Jurkat, Clone E6-1 (cell line): ENCODE measurements around the gene KLF3.

Experiments
- DNase-seq: peaks from one replicate; pipeline ENCODE4 v3.0.0-alpha.2; 2011; ENCODE audit warnings: low read depth, low spot score
- H3K4me3 ChIP-seq: 2 replicates; pipeline ENCODE4 v1.5.1; 2011; ENCODE audit warnings: mild to moderate bottlenecking, low read length, control low read depth, moderate library complexity

The KLF3 gene

DNA sequence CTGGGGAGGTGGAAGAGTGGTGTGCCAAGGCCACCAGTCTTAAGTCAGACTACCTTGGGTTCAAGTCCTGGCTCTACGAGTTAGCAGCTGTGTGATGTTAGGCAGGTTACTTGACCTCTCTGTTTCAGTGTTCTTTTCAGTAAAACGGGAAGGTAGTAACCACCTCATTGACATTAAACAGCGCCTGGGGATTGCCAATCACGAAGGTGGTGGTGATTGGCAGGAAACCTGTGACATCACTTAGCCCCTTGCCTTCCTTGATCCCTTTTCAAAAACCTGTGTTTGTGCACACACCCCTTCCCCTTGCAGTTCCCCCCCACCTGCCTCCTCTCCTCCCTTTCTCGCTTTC is 7.6 kb downstream of the KLF3 start:
- no peak overlapping the region for H3K4me3 ChIP-seq
- no peak for DNase-seq

DNA sequence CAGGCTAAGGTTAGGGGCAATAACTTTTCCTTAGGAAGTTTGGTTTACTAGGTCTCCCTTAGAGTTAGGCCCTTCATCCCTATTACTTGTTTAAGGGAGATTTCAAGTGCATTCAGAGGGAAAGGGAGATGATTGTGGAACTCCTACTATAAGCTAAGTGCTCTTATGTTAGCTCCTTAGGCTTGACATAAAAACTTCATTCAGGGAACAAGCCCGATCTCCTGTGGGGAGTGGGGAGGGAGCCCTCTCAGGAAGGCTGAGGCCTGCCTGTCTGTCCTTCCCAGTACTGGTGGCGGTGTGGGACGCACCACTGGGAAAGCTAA is 8.0 kb downstream of the KLF3 start:
- no peak for DNase-seq
- no peak overlapping the region for H3K4me3 ChIP-seq

DNA sequence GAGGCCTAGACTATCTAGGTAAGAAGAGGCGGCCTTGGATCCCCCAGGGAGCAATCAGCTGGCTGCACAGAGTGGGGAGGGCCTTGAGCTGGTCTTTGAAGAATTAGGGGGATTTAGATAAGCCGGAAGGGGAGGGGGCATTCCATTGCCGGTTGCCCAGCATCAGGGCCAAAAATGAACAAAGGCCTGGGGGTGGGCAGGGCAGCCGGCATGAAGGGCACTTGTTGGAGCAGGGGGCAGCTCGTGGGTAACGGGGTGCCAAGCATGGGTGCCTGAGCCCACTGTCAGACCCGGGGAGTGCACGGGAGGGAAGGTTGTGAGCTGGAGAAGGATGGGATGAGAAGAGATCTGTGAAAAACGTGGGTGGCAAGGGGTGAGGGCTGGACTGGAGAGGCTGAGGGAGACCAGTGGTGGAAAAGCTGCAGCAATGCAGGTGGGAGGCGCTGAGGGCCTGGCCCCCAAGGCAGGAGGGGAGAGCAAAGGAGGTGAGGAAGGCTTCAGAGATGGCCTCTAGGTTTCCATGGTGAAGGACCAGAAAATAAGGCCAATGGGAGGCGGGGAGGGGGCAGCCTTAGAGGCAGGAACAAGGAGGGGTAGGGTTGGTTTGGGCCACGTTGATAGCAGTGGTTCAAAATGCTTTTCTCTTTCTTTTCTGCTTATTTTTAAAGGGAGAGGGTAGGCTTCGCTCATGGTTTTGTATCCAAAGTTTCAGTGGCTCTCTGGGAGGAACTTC is 8.6 kb downstream of the KLF3 start:
- no peak overlapping the region for H3K4me3 ChIP-seq
- DNase-seq, result no peak

DNA sequence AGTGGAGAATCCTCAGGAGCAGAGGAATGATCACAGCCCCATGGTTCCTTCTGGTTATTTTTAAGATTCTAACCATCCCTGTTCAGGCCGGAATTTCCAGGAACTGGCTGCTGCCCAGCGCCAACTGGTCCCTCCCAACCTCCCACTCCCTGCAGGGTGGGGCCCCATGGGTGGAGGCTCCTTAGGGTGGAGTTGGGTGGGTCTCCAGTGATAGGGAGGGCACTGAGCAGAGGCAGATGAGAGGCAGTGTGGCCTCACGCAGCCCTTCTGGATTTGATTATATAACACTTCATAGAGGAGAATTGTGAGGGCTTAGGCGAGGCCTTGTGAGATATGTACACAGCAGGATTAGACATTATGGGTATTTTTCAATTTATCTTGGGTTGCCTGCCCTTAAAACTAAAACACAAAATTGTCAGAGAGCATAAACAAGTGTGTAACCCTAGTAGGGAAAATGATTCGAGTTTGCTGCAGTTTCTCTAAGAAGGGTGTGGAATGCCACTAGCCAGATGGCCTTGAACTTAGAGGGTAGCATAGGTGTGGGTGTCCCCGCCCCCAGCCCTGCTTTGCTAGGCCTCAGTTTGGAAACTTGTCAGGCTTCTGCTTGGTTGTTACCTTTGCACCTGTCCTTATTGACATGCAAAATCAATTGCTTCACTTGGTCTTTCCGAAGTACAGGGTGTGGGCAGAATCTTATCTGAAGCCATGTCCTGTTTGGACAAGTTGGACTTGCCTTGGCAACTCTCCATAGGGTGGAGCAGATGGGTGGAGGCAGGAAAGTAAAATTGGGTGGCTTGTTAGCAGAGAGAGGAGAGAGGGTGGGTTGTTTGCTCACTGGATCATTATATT is 9.4 kb downstream of the KLF3 start:
- DNase-seq, result no peak

DNA sequence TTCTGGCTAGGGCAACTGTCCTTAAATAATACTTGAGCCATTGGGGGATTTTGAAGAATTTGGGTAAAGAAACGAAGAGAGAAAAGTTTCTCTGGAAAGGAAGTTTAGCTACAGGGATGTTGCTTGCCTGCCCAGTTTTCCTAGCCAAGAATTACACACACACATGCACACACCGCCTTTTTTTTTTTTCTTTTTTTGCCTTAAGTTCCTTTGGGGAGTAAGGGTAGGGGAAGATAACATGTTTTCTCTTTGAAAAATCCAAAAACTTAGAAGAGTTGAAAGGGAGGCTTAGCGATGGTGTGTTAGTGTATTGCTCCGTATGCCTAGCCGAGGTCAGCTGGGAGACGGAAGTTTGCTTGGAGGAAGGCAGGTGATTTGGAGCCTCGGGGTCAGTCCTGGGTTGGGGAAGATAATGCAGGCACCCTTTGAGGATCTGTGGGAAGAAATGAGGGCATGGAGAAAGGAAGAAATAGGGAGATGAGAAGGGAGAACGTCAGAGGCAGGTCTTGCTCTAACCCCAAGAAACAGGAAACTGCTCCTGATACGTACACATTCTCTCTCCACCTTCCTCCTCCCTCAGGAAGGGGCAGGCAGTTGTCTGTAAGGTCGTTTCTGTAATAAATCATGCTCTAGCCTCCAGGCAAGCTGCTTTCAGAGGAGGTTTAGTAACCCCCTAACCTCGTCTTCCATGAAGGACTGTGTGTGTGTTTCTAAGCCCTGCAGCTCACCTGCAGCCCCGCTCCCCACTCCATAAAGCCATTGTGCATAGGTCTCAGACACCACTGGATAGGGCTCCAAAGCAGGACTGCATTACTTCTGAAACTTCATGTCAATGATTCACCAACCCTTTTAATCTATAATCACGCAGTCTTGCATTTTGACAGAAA is 10.5 kb downstream of the KLF3 start:
- no peak for DNase-seq
- no peak overlapping the region for H3K4me3 ChIP-seq

More for the DNA sequence above, 9.4 kb downstream of the KLF3 start:
- H3K4me3 ChIP-seq, result no peak overlapping the region

DNA sequence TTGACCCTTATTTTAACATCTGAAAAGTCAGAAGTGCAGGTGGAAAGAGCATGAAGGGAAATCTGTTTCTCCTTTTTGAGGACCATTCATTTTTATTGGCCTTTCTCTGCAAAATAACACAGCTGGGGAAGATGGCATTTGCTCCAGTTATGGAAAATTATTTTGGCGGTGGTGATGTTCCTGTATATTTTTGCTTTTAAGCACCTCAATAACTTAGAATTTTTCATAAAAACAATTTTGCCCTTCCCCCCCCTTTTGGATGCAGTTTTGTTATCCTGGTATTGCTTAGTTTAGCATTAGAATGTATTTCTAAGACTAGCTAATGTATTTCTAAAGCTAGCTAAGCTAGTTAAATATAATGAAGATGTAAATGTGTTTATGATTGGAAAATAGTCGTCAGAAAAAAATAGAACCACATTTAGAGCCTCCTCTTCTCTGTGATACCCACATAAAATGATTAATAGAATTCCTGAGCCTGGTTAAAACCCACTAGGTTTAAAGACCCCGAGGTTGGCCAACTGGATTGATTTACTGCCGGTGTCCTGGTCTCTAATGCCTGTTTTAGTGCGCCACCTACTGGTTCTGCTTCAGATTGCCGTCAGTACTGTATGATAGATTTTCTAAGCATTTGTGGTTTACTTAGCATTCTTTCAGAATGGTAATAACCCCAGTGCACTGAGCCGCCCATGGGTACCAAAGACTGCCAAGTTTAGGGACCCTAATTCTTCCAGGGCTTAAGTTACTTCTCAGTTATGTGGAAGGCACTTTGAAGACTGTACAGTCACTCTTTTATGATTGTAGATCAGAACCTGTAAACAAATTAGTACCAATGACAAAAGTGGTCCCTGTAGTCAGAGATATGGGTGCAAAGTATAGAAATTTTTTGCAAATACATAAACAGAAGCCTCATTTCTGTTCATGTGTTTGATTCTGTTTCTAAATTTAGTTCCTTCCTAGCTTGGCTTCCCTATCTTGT is 11.4 kb downstream of the KLF3 start:
- DNase-seq, result peak; percentile 79
- no peak overlapping the region for H3K4me3 ChIP-seq

DNA sequence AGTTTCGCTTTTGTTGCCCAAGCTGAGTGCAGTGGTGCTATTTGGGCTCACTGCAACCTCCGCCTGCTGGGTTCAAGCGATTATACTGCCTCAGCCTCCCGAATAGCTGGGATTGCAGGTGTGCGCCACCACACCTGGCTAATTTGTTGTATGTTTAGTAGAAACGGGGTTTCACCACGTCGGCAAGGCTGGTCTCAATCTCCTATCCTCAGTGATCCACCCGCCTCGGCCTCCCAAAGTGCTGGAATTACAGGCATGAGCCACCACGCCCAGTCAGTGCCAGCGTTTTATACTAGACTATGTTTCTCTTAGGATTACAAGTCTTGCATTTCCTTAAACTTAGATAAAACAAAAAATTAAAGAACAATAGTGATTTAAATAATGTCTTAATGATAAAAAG is 13.0 kb downstream of the KLF3 start:
- no peak for DNase-seq
- no peak overlapping the region for H3K4me3 ChIP-seq

DNA sequence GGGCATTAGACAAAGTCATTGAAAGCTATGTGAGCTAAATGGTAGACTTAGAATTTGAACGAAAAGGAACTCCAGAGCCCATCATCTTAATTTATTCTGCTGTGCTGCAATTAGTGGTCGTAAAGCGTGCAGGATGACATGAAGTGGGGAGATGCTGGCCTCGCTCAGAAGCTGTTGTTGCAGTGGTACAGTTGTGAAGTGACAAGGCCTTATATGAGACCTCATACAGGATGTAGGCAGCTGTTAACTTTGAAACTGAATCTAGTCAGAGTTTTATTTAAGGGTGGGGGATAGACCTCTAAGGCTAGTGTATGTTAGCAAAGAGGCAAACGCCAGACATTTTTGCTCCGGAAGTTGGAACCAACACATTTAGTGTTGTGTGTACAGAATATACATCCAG is 13.4 kb downstream of the KLF3 start:
- DNase-seq, result no peak
- H3K4me3 ChIP-seq, result no peak overlapping the region

DNA sequence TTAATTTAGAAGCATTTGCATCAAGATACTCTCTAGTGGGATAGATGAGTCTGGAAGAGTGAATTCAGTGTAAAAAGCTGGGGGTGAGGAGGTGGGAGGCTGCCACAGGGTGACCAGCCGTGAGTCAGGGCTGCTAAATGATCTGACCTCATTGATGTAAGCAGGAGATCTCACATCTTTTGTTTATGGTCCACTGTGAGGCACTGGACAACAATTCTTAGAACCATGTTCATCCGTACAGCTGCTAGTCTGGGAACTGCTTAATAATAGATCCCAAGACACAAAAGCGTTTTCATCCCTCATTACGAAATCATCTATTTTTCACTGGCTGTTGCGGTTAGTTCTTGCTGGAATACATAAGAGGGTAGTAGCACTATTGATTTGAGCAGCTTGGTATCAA is 14.1 kb downstream of the KLF3 start:
- no peak overlapping the region for H3K4me3 ChIP-seq
- no peak for DNase-seq

DNA sequence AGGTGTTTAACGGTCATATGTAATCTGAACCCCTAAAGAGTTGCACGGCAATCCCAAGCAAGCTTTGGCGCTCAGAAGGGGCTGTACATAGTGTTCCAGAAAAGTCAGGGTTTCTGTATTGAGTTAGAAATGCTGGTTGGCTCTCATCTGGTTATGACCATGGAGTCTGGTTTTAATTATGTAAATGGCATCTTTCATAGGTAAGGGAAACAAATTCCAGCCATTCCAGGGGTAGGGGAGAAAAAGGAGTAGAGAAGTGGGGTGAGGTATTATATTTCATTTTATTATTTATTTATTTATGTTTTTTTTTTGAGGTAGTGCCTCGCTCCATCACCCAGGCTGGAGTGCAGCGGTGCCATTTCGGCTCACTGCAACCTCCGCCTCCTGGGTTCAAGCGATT is 15.9 kb downstream of the KLF3 start:
- DNase-seq, result no peak
- H3K4me3 ChIP-seq, result no peak overlapping the region

DNA sequence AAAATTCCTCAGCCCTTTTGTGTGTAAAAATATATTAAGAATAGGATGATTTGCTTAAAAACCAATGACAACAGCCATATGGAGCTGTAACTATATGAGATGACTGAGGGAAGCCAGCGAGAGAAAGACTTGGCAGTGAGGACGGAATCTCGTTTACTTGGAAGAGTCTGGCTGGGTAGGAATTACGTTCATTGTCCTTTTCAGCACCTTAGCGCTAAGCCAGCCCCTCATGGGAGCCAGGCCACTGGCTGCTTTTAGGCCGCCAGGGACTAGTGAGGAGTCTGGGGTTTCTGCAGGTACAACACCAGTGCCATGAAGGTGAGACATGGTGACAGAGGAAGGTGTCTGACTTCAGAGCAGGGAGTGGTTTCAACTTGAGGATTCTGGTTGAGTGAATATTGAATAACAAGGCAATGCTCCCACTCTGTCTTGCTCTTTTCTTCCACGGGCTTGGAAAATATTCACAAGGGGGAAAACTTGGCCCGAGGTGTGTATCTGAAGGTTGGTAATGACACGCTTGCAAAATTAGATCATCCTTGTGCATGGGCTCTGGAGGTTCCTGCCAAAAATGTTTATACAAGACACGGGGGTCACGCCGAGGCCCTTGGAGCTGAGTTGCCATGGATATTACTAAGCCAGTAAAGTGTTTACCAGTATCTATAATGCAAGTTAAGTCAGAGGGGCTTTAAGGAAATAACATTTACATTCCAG is 17.4 kb downstream of the KLF3 start:
- no peak for DNase-seq
- no peak overlapping the region for H3K4me3 ChIP-seq

DNA sequence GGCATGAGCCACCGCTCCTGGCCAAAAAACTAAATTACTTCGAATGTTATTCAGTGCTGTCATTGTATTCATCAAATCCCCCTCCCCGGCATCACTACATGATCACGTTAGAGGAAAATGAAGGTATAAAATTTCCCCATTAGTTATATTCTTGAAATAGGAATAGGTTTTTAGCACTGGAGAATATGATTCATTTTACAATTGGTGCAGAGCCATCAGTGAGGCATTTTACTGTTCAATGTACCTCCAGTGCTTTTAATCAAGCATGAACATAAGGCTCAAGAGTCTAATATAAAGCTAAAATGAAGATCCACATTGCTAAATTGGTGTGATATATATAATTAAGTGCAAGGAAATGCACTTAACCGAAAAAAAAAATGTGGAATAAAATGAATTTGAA is 18.3 kb downstream of the KLF3 start:
- DNase-seq, result no peak
- no peak overlapping the region for H3K4me3 ChIP-seq

DNA sequence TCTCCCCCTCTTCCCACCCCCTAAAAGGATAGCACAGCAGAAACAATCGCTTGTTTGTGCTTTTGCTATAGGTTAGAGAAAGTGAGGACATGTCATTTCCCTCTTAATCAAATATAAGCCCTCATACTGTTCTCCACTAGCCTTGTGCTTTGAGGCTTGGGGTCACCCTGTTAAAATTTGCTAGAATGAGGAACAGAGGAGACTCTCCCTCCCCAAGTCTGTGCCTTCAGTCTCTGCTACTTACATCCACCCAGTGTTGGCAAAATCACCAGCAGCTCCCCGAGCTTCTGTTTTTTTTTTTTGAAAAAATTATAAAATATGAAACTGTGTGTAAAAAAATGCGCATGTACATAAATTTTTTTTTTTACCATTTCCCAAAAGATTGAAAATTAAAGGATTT is 19.3 kb downstream of the KLF3 start:
- DNase-seq, result no peak
- H3K4me3 ChIP-seq, result no peak overlapping the region

DNA sequence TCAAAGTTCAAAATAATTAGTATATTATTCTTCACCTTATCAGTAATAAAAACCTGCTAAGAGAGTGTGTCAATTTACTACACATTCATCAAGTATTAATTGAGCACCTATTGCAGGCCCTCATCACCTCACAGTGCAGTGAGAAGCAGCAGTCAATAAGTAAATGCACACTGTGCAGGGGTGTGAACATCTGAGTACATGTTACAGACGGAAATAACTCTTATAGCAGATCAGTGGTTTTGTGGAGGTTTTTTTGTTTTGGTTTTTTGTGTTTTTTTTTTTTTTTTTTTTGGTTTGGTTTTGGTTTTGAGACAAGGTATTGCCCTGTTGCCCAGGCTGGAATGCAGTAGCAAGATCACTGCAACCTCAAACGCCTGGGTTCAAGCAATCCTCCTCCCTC is 20.3 kb downstream of the KLF3 start:
- no peak overlapping the region for H3K4me3 ChIP-seq
- DNase-seq, result peak; percentile 24

DNA sequence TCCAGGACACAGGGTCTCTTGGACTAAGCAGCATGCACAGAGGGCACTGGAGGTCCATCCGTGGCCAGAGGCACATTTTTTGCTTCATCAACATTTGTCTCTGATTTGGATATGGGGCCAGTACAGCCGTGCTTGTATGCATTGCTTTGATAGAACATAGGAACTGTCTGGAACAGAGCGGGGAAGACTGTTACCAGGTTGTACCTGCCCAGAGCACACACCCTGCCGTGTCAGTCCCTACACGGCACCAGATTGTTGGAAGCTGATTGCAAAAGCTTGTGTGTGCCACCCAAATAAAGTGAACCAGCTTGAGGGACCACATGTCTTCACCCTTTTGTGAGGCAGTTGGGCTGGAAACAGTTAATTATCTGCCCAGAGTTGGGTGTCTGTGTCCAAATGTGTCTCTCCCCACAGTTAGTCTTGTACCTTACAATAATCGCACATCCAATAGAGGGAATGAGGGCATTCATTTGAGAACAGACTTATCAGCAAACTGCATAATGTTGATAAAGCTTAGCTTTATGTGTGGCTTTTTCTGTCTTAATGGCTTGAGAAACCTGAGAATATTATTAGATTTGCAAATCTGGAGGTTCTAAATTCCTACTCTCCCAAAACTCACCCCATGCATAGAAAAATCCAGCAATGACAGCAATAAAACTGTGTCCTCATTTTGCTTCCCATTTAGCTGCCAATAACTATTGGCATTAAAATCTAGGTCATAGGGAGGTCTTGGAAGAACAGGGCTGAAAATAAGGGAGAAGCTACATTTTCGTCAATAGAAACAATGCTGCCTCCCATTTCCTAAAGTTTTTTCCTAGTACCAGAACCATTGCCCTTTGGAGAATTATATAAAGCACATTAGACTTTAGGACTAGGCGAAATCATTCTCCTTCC is 21.2 kb downstream of the KLF3 start:
- H3K4me3 ChIP-seq, result no peak overlapping the region
- DNase-seq, result no peak

DNA sequence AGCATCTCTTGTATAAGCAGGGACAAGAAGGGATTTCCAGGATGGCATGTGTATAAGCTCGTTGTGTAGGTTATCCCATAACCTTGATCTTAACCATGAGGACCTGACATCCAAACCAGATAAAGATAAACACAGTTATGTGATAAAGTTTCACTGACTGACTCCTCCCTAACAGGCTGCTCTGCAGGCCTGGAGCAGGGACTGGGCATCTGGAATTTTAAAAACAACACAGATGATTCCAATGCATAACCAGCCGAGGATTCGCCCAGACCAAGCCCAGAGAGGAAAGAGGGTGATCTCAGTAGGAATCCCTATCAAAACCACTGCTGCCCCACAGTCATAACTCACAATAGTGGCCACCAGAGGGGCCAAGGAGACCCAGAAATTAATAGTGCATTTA is 22.7 kb downstream of the KLF3 start:
- no peak overlapping the region for H3K4me3 ChIP-seq
- DNase-seq, result no peak

DNA sequence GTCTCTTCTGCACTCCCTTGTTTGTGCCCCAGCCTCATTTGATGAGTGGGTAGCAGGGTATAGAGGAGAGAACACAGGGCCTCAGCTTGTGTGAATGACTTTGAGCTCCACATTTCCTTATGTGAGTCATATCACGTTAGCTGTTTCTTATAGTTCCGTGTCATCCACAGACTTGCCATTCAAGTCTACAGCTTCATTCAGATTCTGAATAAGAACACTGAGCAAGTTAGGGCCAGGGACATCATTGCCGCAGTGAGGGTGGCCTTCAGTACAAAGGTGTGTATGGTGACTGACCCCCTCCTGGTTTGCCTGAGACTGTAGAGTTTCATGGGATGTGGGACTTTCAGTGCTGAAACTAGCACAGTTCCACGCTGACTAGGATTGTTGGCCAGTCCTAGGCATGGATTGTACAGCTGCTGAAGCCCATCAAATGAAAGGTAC is 23.6 kb downstream of the KLF3 start:
- no peak overlapping the region for H3K4me3 ChIP-seq
- DNase-seq, result no peak
